DND-41 (cell line): ENCODE results near the gene NDUFA8.

ENCODE experiments used
- CTCF ChIP-seq: IDR thresholded peaks from 2 replicates; pipeline ENCODE4 v1.5.1; 2012; ENCODE audit warnings: borderline replicate concordance, low read length, moderate library complexity, mild to moderate bottlenecking; ENCODE audit not compliant: poor library complexity, severe bottlenecking; ENCODE audit errors: extremely low read depth
- EZH2 ChIP-seq: IDR thresholded peaks from 3 replicates; pipeline ENCODE4 v1.6.1; 2012; ENCODE audit warnings: borderline replicate concordance, low read depth, mild to moderate bottlenecking, moderate library complexity, low read length, inconsistent platforms; ENCODE audit not compliant: severe bottlenecking

GRCh38 chr9:122204055-122204454, 44.5 kb upstream of the NDUFA8 start:
- no peak for TF ChIP-seq CTCF
- no peak for TF ChIP-seq EZH2
